Measurements from ENCODE around the gene HSD17B14. TPM values are rescaled to one million over a fixed set of nuclear protein-coding genes. Genes with fewer than 3 reads are reported as not detected.

The HSD17B14 gene
- total RNA-seq, 1 experiment from 2014 or later: 11.2 TPM

- H3K4ac ChIP-seq (ENCODE audit: low read depth, low read length): no peak overlapping the region
- Mint-ChIP-seq H3K27me3 (ENCODE audit: low read depth) (no peaks in the 10 kb centered on the region), H3K36me3 (ENCODE audit: insufficient read depth in 1 of 3, low read depth in 3 of 3) (peaks cover 15 to 42% (median 33%) of the 10 kb centered on the region in 3 experiments), H3K9me3 (no peaks in the 10 kb centered on the region), H3K27ac (0 out of 7 replicates have a peak overlapping the region, but pooled peaks of 1 of the 3 experiments have one; percentile 80), H3K4me3 (no peak overlapping the region), H3K4me1 (peaks cover 19 to 20% of the 10 kb centered on the region in 2 experiments)
- no peak overlapping the region for H2AFZ ChIP-seq (ENCODE audit: low read length)
- no peak overlapping the region for H3K18ac ChIP-seq (ENCODE audit: insufficient read length, low read depth, low read length)
- H3K9ac ChIP-seq (ENCODE audit: extremely low read depth, insufficient read length, low read length): no peak overlapping the region
- H3K27me3 ChIP-seq (ENCODE audit: insufficient read depth, low read length): no peaks in the 10 kb centered on the region
- H2BK12ac ChIP-seq (ENCODE audit: insufficient read length, low read depth, low read length): no peak overlapping the region
- no peak overlapping the region for H2BK20ac ChIP-seq (ENCODE audit: low read depth, low read length, poor library complexity, severe bottlenecking)
- no peak for DNase-seq
- WGBS (ENCODE audit: extremely low coverage, insufficient read length, low lambda C conversion rate): no CpG with 5 or more reads among the region's 13 CpGs
- no peak overlapping the region for H3K56ac ChIP-seq (ENCODE audit: insufficient read length, low read depth, low read length)
- no peak overlapping the region for H3K27ac ChIP-seq (ENCODE audit: insufficient read length, low read depth, low read length)
- no peak overlapping the region for H4K91ac ChIP-seq (ENCODE audit: insufficient read length, low read depth, low read length)
- no peak overlapping the region for H3T11ph ChIP-seq (ENCODE audit: low read length)
- no peaks in the 10 kb centered on the region for H3K9me3 ChIP-seq (ENCODE audit: control insufficient read depth, low read depth, low read length)
- H3K79me2 ChIP-seq (ENCODE audit: insufficient read depth, low read length): no peaks in the 10 kb centered on the region
- no peak overlapping the region for H3K14ac ChIP-seq (ENCODE audit: insufficient read depth, low read length)
- no peak for TF ChIP-seq CTCF (conservative IDR thresholded peaks at IDR 0.05)
- no peak overlapping the region for H3K23ac ChIP-seq (ENCODE audit: insufficient read length, low read depth, low read length)
- no peak overlapping the region for H3K4me2 ChIP-seq (ENCODE audit: insufficient read depth, insufficient read length, low read length)
- H2BK120ac ChIP-seq (ENCODE audit: low read depth, low read length, poor library complexity, severe bottlenecking): no peak overlapping the region
- no peak overlapping the region for H4K5ac ChIP-seq (ENCODE audit: insufficient read length, low read depth, low read length)
- H2AK5ac ChIP-seq (ENCODE audit: insufficient read length, low read length): no peak overlapping the region
- no peaks in the 10 kb centered on the region for H3K23me2 ChIP-seq (ENCODE audit: insufficient read length, low read depth, low read length, poor library complexity, severe bottlenecking)
- peaks cover 2% of the 10 kb centered on the region for H3K79me1 ChIP-seq (ENCODE audit: insufficient read depth, low read depth, low read length, poor library complexity, severe bottlenecking)
- H2BK15ac ChIP-seq (ENCODE audit: low read depth, low read length): no peak overlapping the region
- H4K20me1 ChIP-seq (ENCODE audit: control insufficient read depth, insufficient read depth, insufficient read length): no peaks in the 10 kb centered on the region
- no peak overlapping the region for H4K8ac ChIP-seq (replicated peaks; ENCODE audit: insufficient read length, low read depth, low read length)
- H2BK5ac ChIP-seq (ENCODE audit: insufficient read length, low read length): no peak overlapping the region
- no peaks in the 10 kb centered on the region; the same call in 1 of the 2 replicates for H3K4me1 ChIP-seq (ENCODE audit: insufficient read depth, low read length)
Measured at GRCh38 chr19:48879025-48879637, 42.8 kb upstream of the HSD17B14 start.

Measured in H9 (cell line).